GM12878 (cell line): ENCODE results near the gene SLC2A4. TPM values are rescaled to one million over a fixed set of nuclear protein-coding genes. Genes with fewer than 3 reads are reported as not detected.

Source experiments
- ATAC-seq: fragments of 200-7000 bp; cut with Tn5 transposase; 3 replicates; pipeline ENCODE4 v1.9.1; 2020; ENCODE audit warnings: mild to moderate bottlenecking, moderate library complexity
- BruUV-seq: library from RNA; stranded (reverse); fragments of 400-500 nt; replicated peaks from 2 replicates; lab custom pipeline; 2021; lab: Mats Ljungman, UMichigan
- CTCF ChIA-PET: fragments of 300-600 bp; sonication (Branson Sonifier 250); formaldehyde crosslinking; extraction: SDS; loops from one replicate; lab custom pipeline; 2021; ENCODE audit warnings: inconsistent platforms; lab: Yijun Ruan, JAX
- POLR2A ChIA-PET: fragments of 350-600 bp; formaldehyde crosslinking; extraction: SDS; loops from one replicate; lab custom pipeline; 2021; ENCODE audit warnings: inconsistent platforms; lab: Charles Lee
- RAD21 ChIA-PET: fragments of 300-600 bp; sonication (Branson Sonifier 250); formaldehyde crosslinking; loops from one replicate; lab custom pipeline; 2023; ENCODE audit warnings: antibody characterized with exemption; ENCODE audit not compliant: unreplicated experiment; lab: Charles Lee
- SMC1A ChIA-PET: fragments of 300-600 bp; sonication (Branson Sonifier 250); formaldehyde crosslinking; loops from one replicate; lab custom pipeline; 2023; ENCODE audit not compliant: unreplicated experiment, uncharacterized antibody; lab: Charles Lee
- DNase-seq: peaks from one replicate; pipeline ENCODE4 v3.0.0-alpha.2; 2011; ENCODE audit warnings: low read depth, low spot score
- FAIRE-seq: peaks from 3 replicates; lab custom pipeline; 2011; peaks lifted over from hg19 to GRCh38; lab: Jason Lieb, UNC
- H2AFZ ChIP-seq: 2 replicates; pipeline ENCODE4 v1.6.0; 2011; ENCODE audit warnings: low read depth, low read length, control low read depth; ENCODE audit not compliant: control insufficient read depth
- H3K27ac ChIP-seq: 2 replicates; pipeline ENCODE4 v1.5.1; 2011; ENCODE audit warnings: control low read depth; ENCODE audit not compliant: control insufficient read depth, insufficient read depth
- H3K27me3 ChIP-seq, 2 experiments: replicated peaks in 1 of 2; 2 replicates each; pipeline versions ENCODE4 v1.6.0 to v1.6.1; 2011; ENCODE audit warnings: low read length in 1 of 2; ENCODE audit not compliant: control insufficient read depth in 2 of 2, insufficient read depth in 2 of 2
- H3K36me3 ChIP-seq, 2 experiments: 2 replicates each; pipeline ENCODE4 v1.5.1; 2011; ENCODE audit warnings: low read length in 1 of 2; ENCODE audit not compliant: control insufficient read depth in 2 of 2, insufficient read depth in 2 of 2
- H3K4me1 ChIP-seq: 2 replicates; pipeline ENCODE4 v1.6.1; 2011; ENCODE audit warnings: mild to moderate bottlenecking, low read length, moderate library complexity, mixed read lengths; ENCODE audit not compliant: control insufficient read depth, insufficient read depth
- H3K4me2 ChIP-seq: 2 replicates; pipeline ENCODE4 v1.6.0; 2011; ENCODE audit warnings: control low read depth; ENCODE audit not compliant: control insufficient read depth, insufficient read depth
- H3K4me3 ChIP-seq: fragments of 200-600 bp; sonication (generic); 2 replicates; pipeline ENCODE4 v1.5.1; 2016
- H3K79me2 ChIP-seq: 2 replicates; pipeline ENCODE4 v1.6.0; 2011; ENCODE audit warnings: low read length; ENCODE audit not compliant: control insufficient read depth, insufficient read depth
- H3K9ac ChIP-seq: 2 replicates; pipeline ENCODE4 v1.8.0; 2011; ENCODE audit warnings: low read length, control low read depth, mixed read lengths; ENCODE audit not compliant: control insufficient read depth, insufficient read depth
- H3K9me3 ChIP-seq: replicated peaks from 3 replicates; pipeline ENCODE4 v1.5.1; 2011; ENCODE audit warnings: mild to moderate bottlenecking, low read length; ENCODE audit not compliant: control insufficient read depth, insufficient read depth
- H4K20me1 ChIP-seq: 2 replicates; pipeline ENCODE4 v1.6.0; 2011; ENCODE audit not compliant: control insufficient read depth, insufficient read depth
- CREM ChIP-seq: IDR thresholded peaks from 2 replicates; pipeline ENCODE4 v1.6.1; 2014; ENCODE audit warnings: antibody characterized with exemption, low read depth
- E4F1 ChIP-seq: fragments of 450-650 bp; IDR thresholded peaks from 2 replicates; pipeline ENCODE4 v1.6.1; 2018; ENCODE audit warnings: borderline replicate concordance, mild to moderate bottlenecking; ENCODE audit not compliant: partially characterized antibody
- EED ChIP-seq: sonication (generic); IDR thresholded peaks from 2 replicates; pipeline ENCODE4 v1.6.1; 2016; ENCODE audit warnings: antibody characterized with exemption, low read depth
- ELK1 ChIP-seq: IDR thresholded peaks from 2 replicates; pipeline ENCODE4 v1.6.1; 2012; ENCODE audit warnings: low read depth, low read length, improper control_type of control experiment
- IKZF1 ChIP-seq: fragments of 450-650 bp; conservative IDR thresholded peaks from 2 replicates; pipeline ENCODE4 v1.6.1; 2017; ENCODE audit warnings: antibody characterized with exemption, mild to moderate bottlenecking
- IRF4 ChIP-seq: IDR thresholded peaks from 2 replicates; pipeline ENCODE4 v1.6.1; 2011; ENCODE audit warnings: low read depth, low read length
- KLF5 ChIP-seq: fragments of 450-650 bp; IDR thresholded peaks from 2 replicates; pipeline ENCODE4 v1.6.1; 2014; ENCODE audit warnings: mild to moderate bottlenecking; ENCODE audit not compliant: partially characterized antibody
- MEF2B ChIP-seq: fragments of 450-650 bp; IDR thresholded peaks from 2 replicates; pipeline ENCODE4 v1.6.1; 2018; ENCODE audit warnings: mild to moderate bottlenecking, moderate library complexity; ENCODE audit not compliant: partially characterized antibody, poor library complexity, severe bottlenecking
- MTA2 ChIP-seq: fragments of 450-650 bp; IDR thresholded peaks from 2 replicates; pipeline ENCODE4 v1.6.1; 2016; ENCODE audit warnings: low read depth, mild to moderate bottlenecking, moderate library complexity
- PBX3 ChIP-seq: IDR thresholded peaks from 2 replicates; pipeline ENCODE4 v1.6.1; 2011; ENCODE audit warnings: mild to moderate bottlenecking, low read depth, low read length, moderate library complexity; ENCODE audit not compliant: insufficient replicate concordance
- SPI1 ChIP-seq: IDR thresholded peaks from 2 replicates; pipeline ENCODE4 v1.6.1; 2011; ENCODE audit warnings: low read depth, mild to moderate bottlenecking, low read length, moderate library complexity, borderline replicate concordance; ENCODE audit not compliant: insufficient read depth
- SUPT20H ChIP-seq: IDR thresholded peaks from 2 replicates; pipeline ENCODE4 v1.6.1; 2011; ENCODE audit warnings: low read depth, mild to moderate bottlenecking, low read length, moderate library complexity, borderline replicate concordance; ENCODE audit not compliant: control insufficient read depth
- TCF3 ChIP-seq: IDR thresholded peaks from 2 replicates; pipeline ENCODE4 v1.6.1; 2012; ENCODE audit warnings: low read depth, mild to moderate bottlenecking, low read length, borderline replicate concordance; ENCODE audit not compliant: insufficient read depth
- WGBS: methylation state at CpG from one replicate; pipeline ENCODE4 v1.1.6; 2016; ENCODE audit warnings: low lambda C conversion rate; ENCODE audit not compliant: insufficient replicate concordance, insufficient coverage; ENCODE audit errors: missing lambda C conversion rate; 5-methylcytosine and 5-hydroxymethylcytosine counted together
- in situ Hi-C: fragments of 300-500 bp; cut with MboI; formaldehyde crosslinking; loops from 9 replicates; pipeline ENCODE4 v1.14.3; 2018; ENCODE audit warnings: mixed read lengths
- intact Hi-C: fragments of 100-400 bp; cut with micrococcal nuclease; formaldehyde crosslinking; loops from one replicate; pipeline ENCODE4 v1.14.2; 2022; ENCODE audit not compliant: unreplicated experiment
- polyA plus RNA-seq, 11 experiments: library from polyadenylated mRNA; depleted of rRNA in 4 of 11; unstranded in 6 of 11; stranded (reverse) in 5 of 11; fragments of >200 nt; fragmentation: Nextera tagmentation in 4 of 11; fragmentation: Illumina TruSeq in 1 of 11; extraction: Ambion mirVana in 4 of 11; extraction: Trizol in 1 of 11; gene quantifications; 1 replicate in 1 of 11; 2 replicates in 10 of 11; pipeline versions ENCODE4 v1.2.1 to v1.2.3, GENCODE V29; 2011 to 2016; ENCODE audit warnings: inconsistent platforms in 2 of 11, missing spikeins in 2 of 11, low read depth in 1 of 11
- total RNA-seq, 4 experiments: library from RNA; depleted of rRNA in 3 of 4; stranded (reverse); fragments of >200 nt in 3 of 4; fragmentation: Illumina TruSeq in 1 of 4; extraction: Trizol in 1 of 4; gene quantifications; 2 replicates each; pipeline versions ENCODE4 v1.2.1 to v1.2.3, GENCODE V29; 2013 to 2021
- TF ChIP-seq, protein P1 (sequence below): IDR thresholded peaks from 2 replicates; pipeline ENCODE4 v1.6.1; 2012; ENCODE audit warnings: mild to moderate bottlenecking, low read depth, low read length

Gene SLC2A4
- total and polyA plus RNA-seq, 10 of the 15 experiments (the other 5 are each of a cell fraction or from before 2014, with no cell fraction given): 0.03 to 0.23 (median 0.04) TPM; not detected in 4

GRCh38 chr17:7249830-7250229 is 31.7 kb upstream of the SLC2A4 start:
- Histone ChIP-seq H2AFZ (no peak overlapping the region), H3K27ac (peak overlapping the region; percentile 87), H3K27me3 (no peaks in the 10 kb centered on the region), H3K4me1 (peaks cover 10% of the 10 kb centered on the region), H3K9me3 (no peaks in the 10 kb centered on the region), H4K20me1 (no peaks in the 10 kb centered on the region), H3K36me3 (peaks cover 6 to 14% of the 10 kb centered on the region in 2 experiments; a peak in 3 of 4 replicates), H3K79me2 (peaks cover 60% of the 10 kb centered on the region), H3K4me3 (peak overlapping the region; percentile 90), H3K9ac (peak overlapping the region; percentile 91), H3K4me2 (peak overlapping the region; percentile 89)
- intact Hi-C loops: loop anchor here (1.0 kb wide), 1 partner anchor 8 kb away; the partner anchor contains the start of gene GABARAP
- FAIRE-seq: no peak
- no peak for DNase-seq
- in situ Hi-C loops: no loop called here
- CTCF ChIA-PET: interaction anchor here (1.0 to 3.2 kb wide), 5 partner anchors 8 to 48 kb away, joined by 3 to 18 read pairs (median 5); partner anchors contain the start of genes ACADVL, DLG4 and PHF23
- WGBS: 10% methylated on average over 7 of the region's 7 CpGs
- peak; percentile 86; the same call in 1 of the 2 replicates for TF ChIP-seq SPI1
- TF ChIP-seq E4F1: peak; percentile 20
- no peak for TF ChIP-seq PBX3
- TF ChIP-seq, protein P1, sequence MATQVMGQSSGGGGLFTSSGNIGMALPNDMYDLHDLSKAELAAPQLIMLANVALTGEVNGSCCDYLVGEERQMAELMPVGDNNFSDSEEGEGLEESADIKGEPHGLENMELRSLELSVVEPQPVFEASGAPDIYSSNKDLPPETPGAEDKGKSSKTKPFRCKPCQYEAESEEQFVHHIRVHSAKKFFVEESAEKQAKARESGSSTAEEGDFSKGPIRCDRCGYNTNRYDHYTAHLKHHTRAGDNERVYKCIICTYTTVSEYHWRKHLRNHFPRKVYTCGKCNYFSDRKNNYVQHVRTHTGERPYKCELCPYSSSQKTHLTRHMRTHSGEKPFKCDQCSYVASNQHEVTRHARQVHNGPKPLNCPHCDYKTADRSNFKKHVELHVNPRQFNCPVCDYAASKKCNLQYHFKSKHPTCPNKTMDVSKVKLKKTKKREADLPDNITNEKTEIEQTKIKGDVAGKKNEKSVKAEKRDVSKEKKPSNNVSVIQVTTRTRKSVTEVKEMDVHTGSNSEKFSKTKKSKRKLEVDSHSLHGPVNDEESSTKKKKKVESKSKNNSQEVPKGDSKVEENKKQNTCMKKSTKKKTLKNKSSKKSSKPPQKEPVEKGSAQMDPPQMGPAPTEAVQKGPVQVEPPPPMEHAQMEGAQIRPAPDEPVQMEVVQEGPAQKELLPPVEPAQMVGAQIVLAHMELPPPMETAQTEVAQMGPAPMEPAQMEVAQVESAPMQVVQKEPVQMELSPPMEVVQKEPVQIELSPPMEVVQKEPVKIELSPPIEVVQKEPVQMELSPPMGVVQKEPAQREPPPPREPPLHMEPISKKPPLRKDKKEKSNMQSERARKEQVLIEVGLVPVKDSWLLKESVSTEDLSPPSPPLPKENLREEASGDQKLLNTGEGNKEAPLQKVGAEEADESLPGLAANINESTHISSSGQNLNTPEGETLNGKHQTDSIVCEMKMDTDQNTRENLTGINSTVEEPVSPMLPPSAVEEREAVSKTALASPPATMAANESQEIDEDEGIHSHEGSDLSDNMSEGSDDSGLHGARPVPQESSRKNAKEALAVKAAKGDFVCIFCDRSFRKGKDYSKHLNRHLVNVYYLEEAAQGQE: no peak
- TF ChIP-seq MEF2B: peak; percentile 83
- TF ChIP-seq IKZF1: peak; percentile 40; the same call in 1 of the 2 replicates
- no peak for TF ChIP-seq ELK1
- no peak for TF ChIP-seq IRF4
- no peak for TF ChIP-seq CREM
- peak; percentile 7; the same call in 1 of the 2 replicates for TF ChIP-seq EED
- TF ChIP-seq MTA2: no peak
- TF ChIP-seq SUPT20H: no peak
- TF ChIP-seq KLF5: no peak
- TF ChIP-seq TCF3: no peak
- BruUV-seq: no TSS peak
- SMC1A ChIA-PET: interaction anchor here (0.7 to 3.6 kb wide), 6 partner anchors 9 to 29 kb away, joined by 3 to 26 read pairs (median 4); partner anchors contain the start of genes ACADVL, DVL2, GABARAP and PHF23
- POLR2A ChIA-PET: interaction anchor here (0.6 to 4.4 kb wide), 7 partner anchors 10 to 80 kb away, joined by 3 to 99 read pairs (median 7); partner anchors contain the start of genes ACADVL, DLG4, DVL2 and GABARAP
- peak; percentile 29 for ATAC-seq
- RAD21 ChIA-PET: interaction anchor here (0.7 to 1.4 kb wide), 8 partner anchors 9 to 633 kb away, joined by 3 to 9 read pairs (median 4); partner anchors contain the start of genes ACADVL, DLG4, DVL2 and PHF23
